ENCODE results near the gene NUDT2. TPM values are rescaled to one million over a fixed set of nuclear protein-coding genes. Genes with fewer than 3 reads are reported as not detected.
"Not testable (repeated sequence)": the region's sequence is repeated elsewhere in the genome, so short reads cannot be mapped to it uniquely, and the experiment has no call there.

The NUDT2 gene
- total RNA-seq, 2 donors from 2014 or later = 3.4 to 20.8 TPM

DNA sequence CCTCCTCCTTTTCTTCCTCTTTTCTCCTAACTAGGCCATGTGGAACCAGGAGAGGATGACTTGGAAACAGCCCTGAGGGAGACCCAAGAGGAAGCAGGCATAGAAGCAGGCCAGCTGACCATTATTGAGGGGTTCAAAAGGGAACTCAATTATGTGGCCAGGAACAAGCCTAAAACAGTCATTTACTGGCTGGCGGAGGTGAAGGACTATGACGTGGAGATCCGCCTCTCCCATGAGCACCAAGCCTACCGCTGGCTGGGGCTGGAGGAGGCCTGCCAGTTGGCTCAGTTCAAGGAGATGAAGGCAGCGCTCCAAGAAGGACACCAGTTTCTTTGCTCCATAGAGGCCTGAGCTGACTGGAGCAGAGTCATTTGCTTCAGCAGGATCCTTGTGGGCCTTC is 13.7 kb downstream of the NUDT2 start:
- Histone ChIP-seq H3K27me3 (replicated peaks; ENCODE audit: insufficient read depth) (no peaks in the 10 kb centered on the region), H3K9me3 (no peaks in the 10 kb centered on the region), H3K4me1 (ENCODE audit: control insufficient read depth in 1 of 2, low read depth in 2 of 2) (peaks cover 26 to 65% of the 10 kb centered on the region in 2 donors), H3K4me3 (no peak overlapping the region), H3K36me3 (peaks cover 13% of the 10 kb centered on the region), H3K27ac (peak overlapping the region; percentile 83 to 97)
- no peak for TF ChIP-seq CTCF (IDR thresholded peaks at IDR 0.05)
- ATAC-seq (ENCODE audit: insufficient number of reproducible peaks, low FRiP score, low read depth) (peak; percentile 35), DNase-seq (ENCODE audit: low spot score) (peak; percentile 49)

GRCh38 chr9:34343605-34344004 is 14.2 kb downstream of the NUDT2 start:
- H3K4me3 ChIP-seq = no peak overlapping the region
- ATAC-seq (ENCODE audit: insufficient number of reproducible peaks, low FRiP score, low read depth) (no peak), DNase-seq (ENCODE audit: low spot score) (no peak)
- H3K27ac ChIP-seq = peak overlapping the region; percentile 83 to 97
- no peaks in the 10 kb centered on the region for H3K27me3 ChIP-seq (replicated peaks; ENCODE audit: insufficient read depth)
- H3K36me3 ChIP-seq = peaks cover 12% of the 10 kb centered on the region
- TF ChIP-seq CTCF (IDR thresholded peaks at IDR 0.05) = no peak
- no peaks in the 10 kb centered on the region for H3K9me3 ChIP-seq
- H3K4me1 ChIP-seq (ENCODE audit: control insufficient read depth in 1 of 2, low read depth in 2 of 2) = peaks cover 26 to 65% of the 10 kb centered on the region in 2 donors

- no peak for DNase-seq (ENCODE audit: low spot score)
- TF ChIP-seq CTCF (IDR thresholded peaks at IDR 0.05) = no peak
These were observed 17.8 kb downstream of the NUDT2 start for GRCh38 chr9:34346873-34347799.

GRCh38 chr9:34347800-34348158 is 18.4 kb downstream of the NUDT2 start:
- no peak for DNase-seq (ENCODE audit: low spot score)
- TF ChIP-seq CTCF (IDR thresholded peaks at IDR 0.05) = no peak
- no peak overlapping the region for H3K4me3 ChIP-seq
- no peaks in the 10 kb centered on the region for H3K9me3 ChIP-seq
- no peaks in the 10 kb centered on the region for H3K36me3 ChIP-seq
- peak overlapping the region; percentile 69 to 97 for H3K27ac ChIP-seq
- H3K27me3 ChIP-seq (replicated peaks; ENCODE audit: insufficient read depth) = no peaks in the 10 kb centered on the region
- ATAC-seq (ENCODE audit: insufficient number of reproducible peaks, low FRiP score, low read depth) = no peak
- H3K4me1 ChIP-seq (ENCODE audit: control insufficient read depth in 1 of 2, low read depth in 2 of 2) = peaks cover 21 to 49% of the 10 kb centered on the region in 2 donors

More at GRCh38 chr9:34346873-34347799, 17.8 kb downstream of the NUDT2 start:
- H3K27me3 ChIP-seq (replicated peaks; ENCODE audit: insufficient read depth) = no peaks in the 10 kb centered on the region
- ATAC-seq (ENCODE audit: insufficient number of reproducible peaks, low FRiP score, low read depth) = no peak
- H3K36me3 ChIP-seq = no peaks in the 10 kb centered on the region
- peaks cover 26 to 55% of the 10 kb centered on the region in 2 donors for H3K4me1 ChIP-seq (ENCODE audit: control insufficient read depth in 1 of 2, low read depth in 2 of 2)
- H3K4me3 ChIP-seq = no peak overlapping the region
- no peaks in the 10 kb centered on the region for H3K9me3 ChIP-seq
- H3K27ac ChIP-seq = peak overlapping the region; percentile 69 to 97

- H3K36me3 ChIP-seq = no peaks in the 10 kb centered on the region
- no peak overlapping the region for H3K27ac ChIP-seq
- H3K27me3 ChIP-seq (replicated peaks; ENCODE audit: insufficient read depth) = no peaks in the 10 kb centered on the region
- ATAC-seq (ENCODE audit: insufficient number of reproducible peaks, low FRiP score, low read depth) (no peak), DNase-seq (ENCODE audit: low spot score) (no peak)
- H3K4me3 ChIP-seq = no peak overlapping the region
- H3K9me3 ChIP-seq = no peaks in the 10 kb centered on the region
- peaks cover 10 to 33% of the 10 kb centered on the region in 2 donors for H3K4me1 ChIP-seq (ENCODE audit: control insufficient read depth in 1 of 2, low read depth in 2 of 2)
- no peak for TF ChIP-seq CTCF (IDR thresholded peaks at IDR 0.05)
These were observed 20.0 kb downstream of the NUDT2 start for GRCh38 chr9:34349324-34349723.

- peak overlapping the region; percentile 43 for H3K4me3 ChIP-seq
- H3K27me3 ChIP-seq (replicated peaks; ENCODE audit: insufficient read depth); H3K27ac ChIP-seq; DNase-seq (ENCODE audit: low spot score); H3K4me1 ChIP-seq (ENCODE audit: control insufficient read depth in 1 of 2, low read depth in 2 of 2); ATAC-seq (ENCODE audit: insufficient number of reproducible peaks, low FRiP score, low read depth); H3K9me3 ChIP-seq; H3K36me3 ChIP-seq: not testable (repeated sequence)
These were observed 22.8 kb downstream of the NUDT2 start for GRCh38 chr9:34352122-34352652.

DNA sequence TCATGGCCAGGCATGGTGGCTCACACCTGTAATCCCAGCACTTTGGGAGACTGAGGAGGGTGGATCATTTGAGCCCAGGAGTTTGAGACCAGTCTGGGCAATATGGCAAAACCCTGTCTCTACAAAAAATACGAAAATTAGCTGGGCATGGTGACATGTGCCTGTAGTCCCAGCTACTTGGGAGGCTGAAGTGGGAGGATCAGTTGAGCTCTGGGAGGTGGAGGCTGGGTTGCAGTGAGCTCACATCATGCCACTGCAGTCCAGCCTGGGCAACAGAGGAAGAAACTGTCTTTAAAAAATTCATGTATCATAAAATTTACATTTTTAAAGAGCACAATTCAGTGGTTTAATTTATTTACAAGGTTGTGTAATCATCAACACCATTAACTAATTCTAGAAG is 23.6 kb downstream of the NUDT2 start:
- not testable (repeated sequence) for DNase-seq (ENCODE audit: low spot score); H3K27ac ChIP-seq; H3K4me3 ChIP-seq; ATAC-seq (ENCODE audit: insufficient number of reproducible peaks, low FRiP score, low read depth); H3K4me1 ChIP-seq (ENCODE audit: control insufficient read depth in 1 of 2, low read depth in 2 of 2); H3K9me3 ChIP-seq; H3K27me3 ChIP-seq (replicated peaks; ENCODE audit: insufficient read depth); H3K36me3 ChIP-seq

All from thoracic aorta (tissue), 2 donors.